Suprapubic skin (tissue), 4 donors: Measurements from ENCODE around the gene INAVA.

ENCODE experiments used
- CTCF ChIP-seq, 2 donors: fragments of 200-600 bp in 1 of 2; fragments of 450-650 bp in 1 of 2; sonication (generic) in 1 of 2; IDR thresholded peaks; one replicate each; pipeline ENCODE4 v1.5.1; 2016 to 2019; ENCODE audit warnings: antibody characterized with exemption in 2 of 2, mild to moderate bottlenecking in 1 of 2, moderate library complexity in 1 of 2
- POLR2A ChIP-seq, 2 donors: fragments of 450-650 bp; IDR thresholded peaks; one replicate each; pipeline ENCODE4 v1.6.1; 2017; ENCODE audit warnings: antibody characterized with exemption in 2 of 2, mild to moderate bottlenecking in 2 of 2, moderate library complexity in 2 of 2
- POLR2AphosphoS5 ChIP-seq, 3 donors: sonication (generic); formaldehyde crosslinking; IDR thresholded peaks; one replicate each; pipeline ENCODE4 v1.6.1; 2017; ENCODE audit warnings: antibody characterized with exemption in 3 of 3

- TF ChIP-seq CTCF (IDR thresholded peaks at IDR 0.05) (no peak), POLR2A (IDR thresholded peaks at IDR 0.05) (no peak), POLR2AphosphoS5 (IDR thresholded peaks at IDR 0.05) (no peak)
Measured at GRCh38 chr1:200869376-200869752, 25.3 kb upstream of the INAVA start.
